ENCODE measurements around the gene GIPC2. TPM values are rescaled to one million over a fixed set of nuclear protein-coding genes. Genes with fewer than 3 reads are reported as not detected.

GIPC2 gene
- total and polyA plus RNA-seq, 9 of the 15 experiments (the other 6 are each of a cell fraction or from before 2014, with no cell fraction given): 0.01 to 0.05 (median 0.04) TPM; not detected in 3

GRCh38 chr1:78090472-78091133 lies 44.8 kb downstream of the GIPC2 start:
- no peak overlapping the region for H3K4me2 ChIP-seq (ENCODE audit: insufficient read depth, low read length)
- POLR2A ChIA-PET: interaction anchor here (0.6 to 1.8 kb wide), 11 partner anchors 8 to 294 kb away, joined by 3 to 19 read pairs (median 5); partner anchors contain the start of genes DNAJB4 and FUBP1
- FAIRE-seq: no peak
- H3K79me2 ChIP-seq (ENCODE audit: control insufficient read depth, insufficient read depth, low read length): no peaks in the 10 kb centered on the region
- H3K4me1 ChIP-seq (replicated peaks in 1 of 2; ENCODE audit: control insufficient read depth in 2 of 2, insufficient read depth in 2 of 2, low read length in 2 of 2): peaks cover 6 to 13% of the 10 kb centered on the region in 2 experiments
- H3K9me3 ChIP-seq (replicated peaks; ENCODE audit: control insufficient read depth, insufficient read depth, low read depth, low read length): no peaks in the 10 kb centered on the region; the same call in 1 of the 2 replicates
- H3K9ac ChIP-seq (ENCODE audit: insufficient read depth in 1 of 2, low read depth in 2 of 2, low read length in 2 of 2): no peak overlapping the region
- 54% methylated on average over 3 of the region's 3 CpGs for WGBS (ENCODE audit: insufficient coverage, low coverage, missing lambda C conversion rate)
- H3K9me1 ChIP-seq (ENCODE audit: control insufficient read depth, insufficient read depth, low read length): no peaks in the 10 kb centered on the region
- in situ Hi-C loops (cut with MboI): no loop called here
- BruUV-seq (replicated peaks): no TSS peak
- H3K36me3 ChIP-seq (ENCODE audit: control insufficient read depth, insufficient read depth, low read length): no peaks in the 10 kb centered on the region
- peak overlapping the region; percentile 87; the same call in 1 of the 2 replicates for H2AFZ ChIP-seq (ENCODE audit: low read depth, low read length)
- no peaks in the 10 kb centered on the region for H3K27me3 ChIP-seq (ENCODE audit: control insufficient read depth in 2 of 2, insufficient read depth in 2 of 2, low read length in 2 of 2)
- ATAC-seq: no peak
- H3K27ac ChIP-seq (ENCODE audit: extremely low read depth, low read depth, low read length): no peak overlapping the region
- CTCF ChIA-PET (ENCODE audit: low intra/inter-chr PET ratio): no interaction called here
- DNase-seq (ENCODE audit: extremely low read depth in 1 of 4, low spot score in 3 of 4): no peak
- H3K4me3 ChIP-seq: no peak overlapping the region
- intact Hi-C loops (cut with micrococcal nuclease): loop anchor here (5.0 kb wide), 1 partner anchor 88 kb away; the partner anchor contains the start of gene DNAJB4
- H4K20me1 ChIP-seq (replicated peaks; ENCODE audit: control insufficient read depth, insufficient read depth, low read length): no peaks in the 10 kb centered on the region
- TF ChIP-seq POLR3G (IDR thresholded peaks at IDR 0.05; ENCODE audit: extremely low read depth, insufficient read length, insufficient replicate concordance) (no peak), ZNF384 (IDR thresholded peaks at IDR 0.05; ENCODE audit: low read depth, low read length) (no peak), CCNT2 (IDR thresholded peaks at IDR 0.05; ENCODE audit: borderline replicate concordance, extremely low read depth, insufficient read length, low read depth, low read length) (no peak), NCOA4 (IDR thresholded peaks at IDR 0.05; ENCODE audit: partially characterized antibody) (no peak), TAF9B (IDR thresholded peaks at IDR 0.05; ENCODE audit: partially characterized antibody) (no peak), RERE (CRISPR knock-in tag; IDR thresholded peaks at IDR 0.05; ENCODE audit: borderline replicate concordance) (no peak), KLF1 (tag; IDR thresholded peaks at IDR 0.05) (no peak), PHF21A (IDR thresholded peaks at IDR 0.05; ENCODE audit: borderline replicate concordance, low read depth) (no peak), HMGXB4 (CRISPR knock-in tag; IDR thresholded peaks at IDR 0.05) (no peak), ZFPM2 (CRISPR knock-in tag; IDR thresholded peaks at IDR 0.05) (no peak), OTX1 (CRISPR knock-in tag; IDR thresholded peaks at IDR 0.05) (no peak), FOXJ2 (tag; IDR thresholded peaks at IDR 0.05) (no peak), ZNF512 (tag; IDR thresholded peaks at IDR 0.05) (peak; percentile 51; the same call in 1 of the 2 replicates)

All from K562 (cell line).